Calu3 (cell line): ENCODE data around the gene EBLN1. TPM values are rescaled to one million over a fixed set of nuclear protein-coding genes. Genes with fewer than 3 reads are reported as not detected.

Source experiments
- BruUV-seq: library from RNA; stranded (reverse); fragments of 400-500 nt; replicated peaks from 2 replicates; lab custom pipeline; 2021; lab: Mats Ljungman, UMichigan
- CTCF ChIA-PET: fragments of 300-600 bp; sonication (Branson Sonifier 250); formaldehyde crosslinking; loops from one replicate; lab custom pipeline; 2022; ENCODE audit warnings: antibody characterized with exemption; lab: Charles Lee
- DNase-seq: peaks from one replicate; pipeline ENCODE4 v3.0.0; 2022
- H3K27ac Mint-ChIP-seq: one replicate; pipeline ENCODE4 v1.8.0; 2022; ENCODE audit warnings: mixed read lengths; ENCODE audit not compliant: unreplicated experiment
- H3K27me3 Mint-ChIP-seq: one replicate; pipeline ENCODE4 v1.8.0; 2022; ENCODE audit warnings: mixed read lengths; ENCODE audit not compliant: unreplicated experiment
- H3K36me3 Mint-ChIP-seq: one replicate; pipeline ENCODE4 v1.8.0; 2022; ENCODE audit warnings: mild to moderate bottlenecking, moderate library complexity, mixed read lengths; ENCODE audit not compliant: insufficient read depth, unreplicated experiment
- H3K4me1 Mint-ChIP-seq: one replicate; pipeline ENCODE4 v1.8.0; 2022; ENCODE audit warnings: mild to moderate bottlenecking, low read depth, mixed read lengths; ENCODE audit not compliant: unreplicated experiment
- H3K4me3 Mint-ChIP-seq: one replicate; pipeline ENCODE4 v1.8.0; 2022; ENCODE audit warnings: mild to moderate bottlenecking, low read depth, moderate library complexity, mixed read lengths; ENCODE audit not compliant: unreplicated experiment
- H3K9me3 Mint-ChIP-seq: one replicate; pipeline ENCODE4 v1.8.0; 2022; ENCODE audit warnings: low read depth, mixed read lengths; ENCODE audit not compliant: unreplicated experiment
- intact Hi-C: fragments of 100-400 bp; cut with micrococcal nuclease; formaldehyde crosslinking; loops from one replicate; pipeline ENCODE4 v1.10.0; 2022; ENCODE audit not compliant: unreplicated experiment
- total RNA-seq: library from RNA; stranded (reverse); gene quantifications from 2 replicates; pipeline ENCODE4 v1.2.3, GENCODE V29; 2022
- TF ChIP-seq, protein P1 (sequence below): fragments of 200-600 bp; IDR thresholded peaks from one replicate; pipeline ENCODE4 v1.8.0; 2022; ENCODE audit warnings: antibody characterized with exemption; ENCODE audit not compliant: unreplicated experiment

EBLN1 gene
- total RNA-seq, 1 experiment from 2014 or later, result not detected

GRCh38 chr10:22245567-22245966 is 27.8 kb upstream of the EBLN1 start:
- no TSS peak for BruUV-seq
- Mint-ChIP-seq H3K27me3 (no peaks in the 10 kb centered on the region), H3K9me3 (no peaks in the 10 kb centered on the region), H3K4me3 (no peak overlapping the region), H3K4me1 (peaks cover 23% of the 10 kb centered on the region), H3K36me3 (peaks cover 8% of the 10 kb centered on the region), H3K27ac (no peak overlapping the region)
- CTCF ChIA-PET, result interaction anchor here (0.5 to 0.6 kb wide), 2 partner anchors 58 to 71 kb away, joined by 3 read pairs; no protein-coding TSS in a partner anchor
- TF ChIP-seq, protein P1, sequence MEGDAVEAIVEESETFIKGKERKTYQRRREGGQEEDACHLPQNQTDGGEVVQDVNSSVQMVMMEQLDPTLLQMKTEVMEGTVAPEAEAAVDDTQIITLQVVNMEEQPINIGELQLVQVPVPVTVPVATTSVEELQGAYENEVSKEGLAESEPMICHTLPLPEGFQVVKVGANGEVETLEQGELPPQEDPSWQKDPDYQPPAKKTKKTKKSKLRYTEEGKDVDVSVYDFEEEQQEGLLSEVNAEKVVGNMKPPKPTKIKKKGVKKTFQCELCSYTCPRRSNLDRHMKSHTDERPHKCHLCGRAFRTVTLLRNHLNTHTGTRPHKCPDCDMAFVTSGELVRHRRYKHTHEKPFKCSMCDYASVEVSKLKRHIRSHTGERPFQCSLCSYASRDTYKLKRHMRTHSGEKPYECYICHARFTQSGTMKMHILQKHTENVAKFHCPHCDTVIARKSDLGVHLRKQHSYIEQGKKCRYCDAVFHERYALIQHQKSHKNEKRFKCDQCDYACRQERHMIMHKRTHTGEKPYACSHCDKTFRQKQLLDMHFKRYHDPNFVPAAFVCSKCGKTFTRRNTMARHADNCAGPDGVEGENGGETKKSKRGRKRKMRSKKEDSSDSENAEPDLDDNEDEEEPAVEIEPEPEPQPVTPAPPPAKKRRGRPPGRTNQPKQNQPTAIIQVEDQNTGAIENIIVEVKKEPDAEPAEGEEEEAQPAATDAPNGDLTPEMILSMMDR, result no peak
- DNase-seq, result no peak
- intact Hi-C loops, result loop anchor here (10.0 kb wide), 3 partner anchors 179 to 739 kb away; partner anchors contain the start of gene DNAJC1

DNA sequence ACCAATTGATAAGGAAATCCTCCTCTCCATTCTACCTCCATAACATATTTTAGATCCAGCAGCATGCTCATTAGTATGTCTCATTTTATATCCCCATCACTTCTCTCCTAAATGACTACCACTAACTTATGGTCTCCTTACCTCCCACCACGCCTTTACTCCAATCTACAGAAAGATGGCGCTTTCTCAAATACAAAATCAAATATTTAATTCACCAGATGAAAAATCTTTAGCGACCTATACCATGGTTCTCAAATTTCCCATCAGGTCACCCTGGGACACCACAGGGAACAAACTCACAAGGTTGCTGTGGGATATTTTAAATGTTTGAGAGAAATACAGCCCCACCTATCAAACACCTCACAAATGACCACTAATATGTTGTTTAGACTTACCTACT is 27.0 kb upstream of the EBLN1 start:
- BruUV-seq, result no TSS peak
- intact Hi-C loops, result loop anchor here (10.0 kb wide), 3 partner anchors 180 to 740 kb away; partner anchors contain the start of gene DNAJC1

GRCh38 chr10:22244001-22244400 is 26.2 kb upstream of the EBLN1 start:
- no TSS peak for BruUV-seq
- CTCF ChIA-PET, result interaction anchor here (0.7 to 1.2 kb wide), 2 partner anchors 256 to 1684 kb away, joined by 3 read pairs; no protein-coding TSS in a partner anchor
- peaks cover 23% of the 10 kb centered on the region for H3K4me1 Mint-ChIP-seq
- H3K27me3 Mint-ChIP-seq, result no peaks in the 10 kb centered on the region
- H3K9me3 Mint-ChIP-seq, result no peaks in the 10 kb centered on the region
- intact Hi-C loops, result loop anchor here (10.0 kb wide), 3 partner anchors 181 to 741 kb away; partner anchors contain the start of gene DNAJC1
- no peak overlapping the region for H3K27ac Mint-ChIP-seq
- no peak overlapping the region for H3K4me3 Mint-ChIP-seq
- peaks cover 8% of the 10 kb centered on the region for H3K36me3 Mint-ChIP-seq
- DNase-seq, result peak; percentile 11
- TF ChIP-seq, protein P1, result no peak

More for the DNA sequence above, 27.0 kb upstream of the EBLN1 start:
- H3K4me1 Mint-ChIP-seq, result peaks cover 23% of the 10 kb centered on the region
- H3K36me3 Mint-ChIP-seq, result peaks cover 8% of the 10 kb centered on the region
- no peaks in the 10 kb centered on the region for H3K9me3 Mint-ChIP-seq
- CTCF ChIA-PET, result no interaction called here
- DNase-seq, result no peak
- TF ChIP-seq, protein P1, result no peak
- no peak overlapping the region for H3K4me3 Mint-ChIP-seq
- H3K27me3 Mint-ChIP-seq, result no peaks in the 10 kb centered on the region
- H3K27ac Mint-ChIP-seq, result peak overlapping the region; percentile 3

GRCh38 chr10:22243321-22243720 is 25.5 kb upstream of the EBLN1 start:
- no TSS peak for BruUV-seq
- DNase-seq, result no peak
- H3K27me3 Mint-ChIP-seq, result no peaks in the 10 kb centered on the region
- CTCF ChIA-PET, result interaction anchor here (1.2 kb wide), 1 partner anchor 255 kb away, joined by 3 read pairs; no protein-coding TSS in a partner anchor
- intact Hi-C loops, result loop anchor here (10.0 kb wide), 3 partner anchors 181 to 741 kb away; partner anchors contain the start of gene DNAJC1
- TF ChIP-seq, protein P1, result no peak
- H3K4me3 Mint-ChIP-seq, result no peak overlapping the region
- peaks cover 23% of the 10 kb centered on the region for H3K4me1 Mint-ChIP-seq
- no peak overlapping the region for H3K27ac Mint-ChIP-seq
- no peaks in the 10 kb centered on the region for H3K9me3 Mint-ChIP-seq
- peaks cover 8% of the 10 kb centered on the region for H3K36me3 Mint-ChIP-seq
